AG04450 (cell line): ENCODE measurements around the gene PPM1L. TPM values are rescaled to one million over a fixed set of nuclear protein-coding genes. Genes with fewer than 3 reads are reported as not detected.

ENCODE experiments used
- CTCF ChIA-PET: fragments of 300-600, 350-600 bp; formaldehyde crosslinking; extraction: SDS; loops from one replicate; lab custom pipeline; 2022; ENCODE audit warnings: antibody characterized with exemption, inconsistent platforms; lab: Charles Lee
- POLR2A ChIA-PET: fragments of 350-600 bp; formaldehyde crosslinking; extraction: SDS; loops from one replicate; lab custom pipeline; 2021; ENCODE audit warnings: antibody characterized with exemption, inconsistent platforms; lab: Yijun Ruan, JAX
- DNase-seq: peaks from one replicate; pipeline ENCODE4 v3.0.0-alpha.2; 2011; ENCODE audit warnings: low read depth, low spot score
- H3K27ac ChIP-seq: one replicate; pipeline ENCODE4 v1.5.1; 2012; ENCODE audit warnings: low read depth, low read length, control low read depth
- H3K27me3 ChIP-seq: one replicate; pipeline ENCODE4 v1.6.0; 2012; ENCODE audit warnings: low read length; ENCODE audit not compliant: control insufficient read depth, insufficient read depth
- H3K4me3 ChIP-seq: 2 replicates; pipeline ENCODE4 v1.5.1; 2011; ENCODE audit warnings: mild to moderate bottlenecking, low read depth, low read length, control low read depth
- H3K9me3 ChIP-seq: 2 replicates; pipeline ENCODE4 v1.5.1; 2012; ENCODE audit warnings: low read length; ENCODE audit not compliant: control insufficient read depth, insufficient read depth
- CTCF ChIP-seq: IDR thresholded peaks from 2 replicates; pipeline ENCODE4 v1.5.1; 2011; ENCODE audit warnings: low read depth, low read length, control low read depth, inconsistent platforms
- polyA plus RNA-seq: library from polyadenylated mRNA; depleted of rRNA; stranded (reverse); fragments of >200 nt; gene quantifications from 2 replicates; pipeline ENCODE4 v1.2.3, GENCODE V29; 2011

PPM1L gene
- polyA plus RNA-seq, 1 experiment, result 0.33 TPM

GRCh38 chr3:160851629-160852210 lies 95.7 kb downstream of the PPM1L start:
- TF ChIP-seq CTCF, result no peak
- Histone ChIP-seq H3K9me3 (no peaks in the 10 kb centered on the region), H3K27me3 (no peaks in the 10 kb centered on the region), H3K27ac (no peak overlapping the region), H3K4me3 (no peak overlapping the region)
- POLR2A ChIA-PET, result no interaction called here
- CTCF ChIA-PET, result no interaction called here
- DNase-seq, result no peak

- CTCF ChIA-PET, result no interaction called here
These were observed 96.8 kb downstream of the PPM1L start for GRCh38 chr3:160852856-160853255.

GRCh38 chr3:160856450-160856849 lies 100.4 kb downstream of the PPM1L start:
- no peak for TF ChIP-seq CTCF
- no peaks in the 10 kb centered on the region for H3K9me3 ChIP-seq
- H3K4me3 ChIP-seq, result no peak overlapping the region
- no peaks in the 10 kb centered on the region for H3K27me3 ChIP-seq
- ChIA-PET POLR2A (no interaction called here), CTCF (no interaction called here)
- no peak for DNase-seq
- no peak overlapping the region for H3K27ac ChIP-seq

More at GRCh38 chr3:160852856-160853255, 96.8 kb downstream of the PPM1L start:
- DNase-seq, result no peak
- Histone ChIP-seq H3K9me3 (no peaks in the 10 kb centered on the region), H3K27ac (no peak overlapping the region), H3K27me3 (no peaks in the 10 kb centered on the region), H3K4me3 (no peak overlapping the region)
- TF ChIP-seq CTCF, result no peak
- POLR2A ChIA-PET, result no interaction called here

- Histone ChIP-seq H3K27ac (no peak overlapping the region), H3K9me3 (no peaks in the 10 kb centered on the region), H3K4me3 (no peak overlapping the region), H3K27me3 (no peaks in the 10 kb centered on the region)
- no peak for TF ChIP-seq CTCF
- no peak for DNase-seq
- ChIA-PET CTCF (no interaction called here), POLR2A (no interaction called here)
These were observed 101.6 kb downstream of the PPM1L start for GRCh38 chr3:160857476-160858119.

GRCh38 chr3:160860346-160860745 lies 104.3 kb downstream of the PPM1L start:
- Histone ChIP-seq H3K27me3 (no peaks in the 10 kb centered on the region), H3K27ac (no peak overlapping the region), H3K9me3 (no peaks in the 10 kb centered on the region), H3K4me3 (no peak overlapping the region)
- CTCF ChIA-PET, result no interaction called here
- TF ChIP-seq CTCF, result no peak
- DNase-seq, result no peak
- POLR2A ChIA-PET, result no interaction called here
